Gastroesophageal sphincter (tissue), 4 donors: ENCODE results near the gene MAGEH1. TPM values are rescaled to one million over a fixed set of nuclear protein-coding genes. Genes with fewer than 3 reads are reported as not detected.
A peak's percentile ranks its signal among the peaks of the same experiment; 100 is the strongest.
"Not testable (repeated sequence)": the region's sequence is repeated elsewhere in the genome, so short reads cannot be mapped to it uniquely, and the experiment has no call there.

Experiments used
- ATAC-seq: fragments of 150-250 bp; one replicate; pipeline ENCODE4 v1.9.1; 2016; ENCODE audit warnings: mild to moderate bottlenecking, moderate library complexity
- H3K27ac ChIP-seq, 4 donors: fragments of 200-600 bp; sonication (generic) in 3 of 4; 1 replicate in 3 of 4; 2 replicates in 1 of 4; pipeline ENCODE4 v1.5.1; 2016 to 2019
- H3K27me3 ChIP-seq: fragments of 200-600 bp; sonication (generic); one replicate; pipeline ENCODE4 v1.5.1; 2019
- H3K36me3 ChIP-seq, 2 donors: fragments of 200-600 bp; sonication (generic); one replicate each; pipeline ENCODE4 v1.5.1; 2019; ENCODE audit warnings: control low read depth in 1 of 2
- H3K4me1 ChIP-seq, 3 donors: fragments of 200-600 bp; sonication (generic); 1 replicate in 2 of 3; 2 replicates in 1 of 3; pipeline ENCODE4 v1.5.1; 2016 to 2019; ENCODE audit warnings: control low read depth in 2 of 3
- H3K4me3 ChIP-seq, 2 donors: fragments of 200-600 bp; sonication (generic); one replicate each; pipeline ENCODE4 v1.5.1; 2019; ENCODE audit warnings: mild to moderate bottlenecking in 1 of 2, moderate library complexity in 1 of 2
- H3K9me3 ChIP-seq, 3 donors: fragments of 200-600 bp; sonication (generic); one replicate each; pipeline ENCODE4 v1.5.1; 2017 to 2019; ENCODE audit warnings: control low read depth in 2 of 3
- CTCF ChIP-seq, 4 experiments: fragments of 200-600 bp in 2 of 4; fragments of 450-650 bp in 2 of 4; sonication (generic) in 1 of 4; IDR thresholded peaks; one replicate each; pipeline ENCODE4 v1.5.1; 2017 to 2019; ENCODE audit warnings: antibody characterized with exemption in 4 of 4, mild to moderate bottlenecking in 2 of 4, moderate library complexity in 2 of 4
- EP300 ChIP-seq: sonication (generic); formaldehyde crosslinking; IDR thresholded peaks from one replicate; pipeline ENCODE4 v1.6.1; 2017; ENCODE audit warnings: antibody characterized with exemption, mild to moderate bottlenecking
- POLR2A ChIP-seq, 2 donors: fragments of 450-650 bp; IDR thresholded peaks; one replicate each; pipeline ENCODE4 v1.6.1; 2017; ENCODE audit warnings: antibody characterized with exemption in 2 of 2, mild to moderate bottlenecking in 2 of 2, moderate library complexity in 1 of 2
- POLR2AphosphoS5 ChIP-seq: sonication (generic); formaldehyde crosslinking; IDR thresholded peaks from one replicate; pipeline ENCODE4 v1.6.1; 2017; ENCODE audit warnings: antibody characterized with exemption
- WGBS, 2 donors: methylation state at CpG; one replicate each; pipeline ENCODE4 v1.1.5; 2018; ENCODE audit warnings: low coverage in 1 of 2; 5-methylcytosine and 5-hydroxymethylcytosine counted together
- total RNA-seq, 4 donors: library from RNA; depleted of rRNA; stranded (reverse); fragments of >200 nt; gene quantifications; one replicate each; pipeline ENCODE4 v1.1.0, GENCODE V29; 2016

MAGEH1 gene
- total RNA-seq, 4 donors from 2014 or later = 21.8 to 32.7 (median 25.6) TPM

GRCh38 chrX:55451626-55451989 is 319 bp upstream of the MAGEH1 start:
- 0 to 34% methylated on average over 6 to 7 of the region's 11 CpGs for WGBS, 2 donors
- H3K27ac ChIP-seq = peak overlapping the region; percentile 47 to 88 (median 84)
- no peaks in the 10 kb centered on the region for H3K36me3 ChIP-seq
- peak; percentile 75 for ATAC-seq
- peaks cover 0 to 7% (median 0%) of the 10 kb centered on the region in 3 donors for H3K4me1 ChIP-seq
- peak overlapping the region; percentile 62 to 68 for H3K4me3 ChIP-seq
- H3K9me3 ChIP-seq = no peaks in the 10 kb centered on the region
- no peak for TF ChIP-seq POLR2AphosphoS5
- no peak for TF ChIP-seq EP300
- no peak for TF ChIP-seq CTCF (IDR thresholded peaks at IDR 0.05)
- no peak for TF ChIP-seq POLR2A (IDR thresholded peaks at IDR 0.05)
- no peaks in the 10 kb centered on the region for H3K27me3 ChIP-seq

DNA sequence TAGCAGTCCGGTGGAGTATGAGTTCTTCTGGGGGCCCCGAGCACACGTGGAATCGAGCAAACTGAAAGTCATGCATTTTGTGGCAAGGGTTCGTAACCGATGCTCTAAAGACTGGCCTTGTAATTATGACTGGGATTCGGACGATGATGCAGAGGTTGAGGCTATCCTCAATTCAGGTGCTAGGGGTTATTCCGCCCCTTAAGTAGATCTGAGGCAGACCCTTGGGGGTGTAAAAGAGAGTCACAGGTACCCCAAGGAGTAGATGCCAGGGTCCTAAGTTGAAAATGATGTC is 852 bp downstream of the MAGEH1 start:
- no peak for ATAC-seq
- peak overlapping the region; percentile 47 to 88 (median 84) for H3K27ac ChIP-seq
- TF ChIP-seq POLR2A (IDR thresholded peaks at IDR 0.05) = no peak
- TF ChIP-seq CTCF (IDR thresholded peaks at IDR 0.05) = no peak
- TF ChIP-seq POLR2AphosphoS5 = no peak
- TF ChIP-seq EP300 = no peak

DNA sequence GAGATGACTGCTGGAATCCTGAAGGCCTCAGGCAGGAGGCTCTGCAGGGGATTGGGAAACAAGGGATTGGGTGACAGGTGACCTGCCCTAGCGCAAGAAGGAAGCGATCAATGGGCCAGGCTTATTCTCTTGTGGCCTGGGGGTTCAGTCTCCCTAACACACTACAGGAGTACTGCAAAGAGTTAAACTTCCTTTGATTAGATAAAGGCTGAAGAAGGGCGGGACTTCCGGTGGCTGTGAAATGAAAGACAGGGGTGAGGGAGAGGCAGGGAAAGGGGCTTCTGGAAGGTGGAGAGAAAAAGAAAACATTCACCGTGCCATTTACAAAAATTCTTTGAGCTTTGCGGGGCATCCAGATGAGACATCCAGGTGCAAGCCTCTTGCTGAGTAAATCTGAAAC is 3.8 kb downstream of the MAGEH1 start:
- not testable (repeated sequence) for H3K27ac ChIP-seq, H3K36me3 ChIP-seq, ATAC-seq, H3K27me3 ChIP-seq, H3K4me3 ChIP-seq, H3K9me3 ChIP-seq, H3K4me1 ChIP-seq
- WGBS, 2 donors = no CpG with 5 or more reads among the region's 6 CpGs

More for the DNA sequence above, 852 bp downstream of the MAGEH1 start:
- Histone ChIP-seq H3K27me3 (no peaks in the 10 kb centered on the region), H3K36me3 (no peaks in the 10 kb centered on the region), H3K4me3 (peak overlapping the region; percentile 62 to 68), H3K9me3 (no peaks in the 10 kb centered on the region), H3K4me1 (peaks cover 0 to 7% (median 0%) of the 10 kb centered on the region in 3 donors)
- 51% methylated on average over 6 of the region's 9 CpGs; no CpG with 5 or more reads in 1 of the 2 donors for WGBS, 2 donors

DNA sequence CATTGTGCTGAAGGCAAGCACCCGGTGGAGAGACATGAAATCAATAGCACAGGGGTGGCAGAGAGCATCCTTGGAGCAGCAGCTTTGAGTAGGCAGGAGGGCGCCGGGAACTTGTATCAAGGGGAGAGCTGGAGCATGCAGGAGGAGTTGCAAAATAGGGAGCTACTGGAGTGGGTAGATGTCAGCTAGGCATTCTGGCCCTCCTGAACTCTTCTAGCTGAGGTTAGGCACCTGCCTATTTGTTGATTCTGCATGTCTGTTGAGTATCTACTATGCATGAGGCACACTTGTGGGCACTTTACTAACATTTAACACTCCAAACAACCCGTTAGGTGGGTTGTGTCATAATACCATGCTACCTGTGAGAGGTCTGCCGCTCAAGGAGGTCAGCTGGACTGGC is 7.5 kb downstream of the MAGEH1 start:
- H3K27me3 ChIP-seq, H3K4me1 ChIP-seq, H3K27ac ChIP-seq, H3K4me3 ChIP-seq, H3K36me3 ChIP-seq, ATAC-seq, H3K9me3 ChIP-seq: not testable (repeated sequence)
- WGBS, 2 donors = no CpG with 5 or more reads among the region's 5 CpGs

DNA sequence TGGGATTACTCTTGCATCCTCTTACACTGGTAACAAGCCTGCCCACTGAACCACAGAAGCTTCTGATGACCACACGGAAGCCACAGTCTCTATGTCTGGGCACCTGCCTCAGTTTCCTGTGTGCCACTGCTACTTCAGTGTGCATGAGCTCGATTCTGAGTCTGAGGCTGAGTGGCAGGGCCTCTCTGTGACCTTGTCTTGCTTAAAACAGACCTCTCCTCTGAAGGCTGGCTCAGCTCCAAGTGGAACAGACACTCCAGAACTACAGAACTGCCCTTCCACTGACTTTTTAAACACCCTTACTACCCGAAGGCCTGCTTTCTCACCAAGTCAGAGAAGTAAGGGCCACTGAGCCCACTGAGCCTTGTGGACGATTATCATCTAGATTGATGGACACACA is 8.0 kb downstream of the MAGEH1 start:
- ATAC-seq, H3K4me3 ChIP-seq, H3K27ac ChIP-seq, H3K27me3 ChIP-seq, H3K36me3 ChIP-seq, H3K9me3 ChIP-seq, H3K4me1 ChIP-seq: not testable (repeated sequence)
- WGBS, 2 donors = no CpG with 5 or more reads among the region's 4 CpGs

GRCh38 chrX:55464050-55464449 is 12.1 kb downstream of the MAGEH1 start:
- H3K27me3 ChIP-seq, H3K9me3 ChIP-seq, H3K36me3 ChIP-seq, H3K27ac ChIP-seq, ATAC-seq, H3K4me1 ChIP-seq, H3K4me3 ChIP-seq: not testable (repeated sequence)
- no CpG with 5 or more reads among the region's 5 CpGs for WGBS, 2 donors

DNA sequence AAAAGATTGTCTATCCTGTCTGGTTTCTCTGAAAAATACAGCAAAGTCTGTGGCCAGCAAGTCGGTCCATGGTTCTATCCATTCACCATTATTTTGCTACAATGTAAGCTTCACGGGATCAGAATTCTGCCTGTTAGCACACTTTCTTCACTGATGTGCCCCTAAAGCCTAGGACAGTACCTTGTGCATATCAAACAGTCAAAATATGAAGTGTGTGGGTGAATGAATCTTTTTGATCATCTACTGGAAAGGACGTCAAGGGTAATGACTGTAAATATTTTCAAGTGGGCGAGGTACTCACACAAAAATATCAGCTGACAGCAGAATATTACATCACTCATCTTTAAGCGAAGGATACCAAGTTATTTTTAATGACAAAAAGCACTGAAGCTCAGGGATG is 13.2 kb downstream of the MAGEH1 start:
- H3K4me3 ChIP-seq, H3K9me3 ChIP-seq, H3K27me3 ChIP-seq, H3K36me3 ChIP-seq, ATAC-seq, H3K4me1 ChIP-seq, H3K27ac ChIP-seq: not testable (repeated sequence)
- no CpG with 5 or more reads among the region's 5 CpGs for WGBS, 2 donors

GRCh38 chrX:55465791-55466190 is 13.9 kb downstream of the MAGEH1 start:
- H3K9me3 ChIP-seq, H3K27ac ChIP-seq, H3K27me3 ChIP-seq, ATAC-seq, H3K36me3 ChIP-seq, H3K4me3 ChIP-seq, H3K4me1 ChIP-seq: not testable (repeated sequence)
- WGBS, 2 donors = no CpG with 5 or more reads among the region's 5 CpGs

- not testable (repeated sequence) for H3K9me3 ChIP-seq, H3K4me3 ChIP-seq, H3K4me1 ChIP-seq, ATAC-seq, H3K36me3 ChIP-seq, H3K27me3 ChIP-seq, H3K27ac ChIP-seq
- 92% methylated on average over 2 of the region's 8 CpGs; no CpG with 5 or more reads in 1 of the 2 donors for WGBS, 2 donors
Observed at GRCh38 chrX:55479956-55480355, 28.0 kb downstream of the MAGEH1 start.
